Spleen (tissue), 11 donors: ENCODE data around the gene GRIK4. TPM values are rescaled to one million over a fixed set of nuclear protein-coding genes. Genes with fewer than 3 reads are reported as not detected.

ENCODE experiments used
- DNase-seq: peaks from one replicate; pipeline ENCODE4 v3.0.0-alpha.2; 2020
- H3K27ac ChIP-seq, 8 donors: fragments of 200-600 bp; sonication (generic) in 7 of 8; 1 replicate in 4 of 8; 2 replicates in 4 of 8; pipeline versions ENCODE4 v1.5.0 to v1.8.0; 2016 to 2021; ENCODE audit warnings: inconsistent platforms in 4 of 8, mild to moderate bottlenecking in 4 of 8, moderate library complexity in 1 of 8
- H3K27me3 ChIP-seq, 7 donors: fragments of 200-600 bp; sonication (generic) in 6 of 7; replicated peaks in 1 of 7; 1 replicate in 4 of 7; 2 replicates in 3 of 7; pipeline versions ENCODE4 v1.5.0 to v1.8.0; 2016 to 2021; ENCODE audit warnings: inconsistent platforms in 3 of 7, mild to moderate bottlenecking in 1 of 7
- H3K36me3 ChIP-seq, 6 donors: fragments of 200-600 bp; sonication (generic) in 5 of 6; 1 replicate in 4 of 6; 2 replicates in 2 of 6; pipeline versions ENCODE4 v1.5.0 to v1.8.0; 2016 to 2021; ENCODE audit warnings: inconsistent platforms in 2 of 6
- H3K4me1 ChIP-seq, 6 donors: fragments of 200-600 bp; sonication (generic) in 5 of 6; 1 replicate in 3 of 6; 2 replicates in 3 of 6; pipeline versions ENCODE4 v1.5.0 to v1.8.0; 2016 to 2021; ENCODE audit warnings: inconsistent platforms in 3 of 6
- H3K4me3 ChIP-seq, 8 donors: fragments of 200-600 bp; sonication (generic) in 7 of 8; 1 replicate in 4 of 8; 2 replicates in 4 of 8; pipeline versions ENCODE4 v1.5.0 to v1.8.0; 2016 to 2021; ENCODE audit warnings: inconsistent platforms in 4 of 8, mild to moderate bottlenecking in 4 of 8, moderate library complexity in 2 of 8
- H3K9me3 ChIP-seq, 8 donors: fragments of 200-600 bp; sonication (generic) in 7 of 8; 1 replicate in 4 of 8; 2 replicates in 4 of 8; pipeline versions ENCODE4 v1.5.0 to v1.8.0; 2016 to 2021; ENCODE audit warnings: inconsistent platforms in 4 of 8
- CTCF ChIP-seq, 11 experiments: fragments of 200-600 bp in 7 of 11; fragments of 450-650 bp in 4 of 11; sonication (generic) in 4 of 11; IDR thresholded peaks in 8 of 11; conservative IDR thresholded peaks in 3 of 11; 1 replicate in 7 of 11; 2 replicates in 4 of 11; pipeline versions ENCODE4 v1.4.0 to v1.8.0; 2016 to 2021; ENCODE audit warnings: antibody characterized with exemption in 11 of 11, inconsistent platforms in 4 of 11, mild to moderate bottlenecking in 1 of 11
- POLR2A ChIP-seq, 3 donors: fragments of 450-650 bp; IDR thresholded peaks; one replicate each; pipeline ENCODE4 v1.5.1; 2017; ENCODE audit warnings: antibody characterized with exemption in 3 of 3, mild to moderate bottlenecking in 1 of 3
- POLR2AphosphoS5 ChIP-seq, 3 donors: sonication (generic); formaldehyde crosslinking; IDR thresholded peaks; one replicate each; pipeline ENCODE4 v1.5.1; 2017; ENCODE audit warnings: antibody characterized with exemption in 3 of 3
- WGBS, 5 donors: extraction: QIAGEN DNeasy Blood & Tissue Kit in 3 of 5; methylation state at CpG; one replicate each; pipeline versions ENCODE4 v1.1.5 to v1.1.7; 2013 to 2018; 5-methylcytosine and 5-hydroxymethylcytosine counted together
- intact Hi-C: fragments of 100-400 bp; cut with DNase I; formaldehyde crosslinking; loops from one replicate; pipeline ENCODE4 v1.15.0; 2023; ENCODE audit warnings: low total_unique reads
- polyA plus RNA-seq, 3 donors: library from polyadenylated mRNA; stranded (reverse); fragments of 200-250 nt; gene quantifications; one replicate each; pipeline ENCODE4 v1.2.1, GENCODE V29; 2013
- total RNA-seq, 7 donors: library from RNA; depleted of rRNA in 3 of 7; stranded (reverse); fragments of >200 nt in 3 of 7; fragmentation: NEBNext Ultra II Directional in 4 of 7; extraction: Animal tissue kit (Norgen Biotek cat#: 25700) in 4 of 7; gene quantifications; one replicate each; pipeline versions ENCODE4 v1.1.0 to v1.2.1, GENCODE V29; 2016 to 2021
- donor health status: healthy with polysubstance abuse.
- donor health status: DM: no; HTN: no; CAD: no; lungs with moderate emphysema.
- donor health status: DM: no; HTN: no; CAD: no.
- donor health status: Bipolar disorder and iron deficiency.
- donor health status: healthy.
- donor health status: DM: no; HTN: no; CAD: no.
- donor health status: DM: yes; HTN: yes; CAD: no.

The GRIK4 gene
- total and polyA plus RNA-seq, 10 donors = 0.04 to 2.4 (median 0.59) TPM

GRCh38 chr11:120563703-120564572 lies 52.4 kb downstream of the GRIK4 start:
- WGBS, 5 donors = 24 to 47% (median 26%) methylated on average over 39 to 53 of the region's 53 CpGs
- H3K4me3 ChIP-seq = peak overlapping the region in 7 of 8 donors; percentile 1 to 65 (median 27)
- no peaks in the 10 kb centered on the region for H3K9me3 ChIP-seq
- peak; percentile 67 for DNase-seq
- peaks cover 14 to 25% (median 20%) of the 10 kb centered on the region in 6 donors for H3K4me1 ChIP-seq
- H3K27me3 ChIP-seq = peaks cover 2 to 58% (median 29%) of the 10 kb centered on the region in 7 donors
- TF ChIP-seq POLR2AphosphoS5 (IDR thresholded peaks at IDR 0.05) (no peak), POLR2A (IDR thresholded peaks at IDR 0.05) (no peak), CTCF (IDR thresholded peaks at IDR 0.05 in 8 of 11, conservative IDR thresholded peaks at IDR 0.05 in 3 of 11) (no peak)
- H3K36me3 ChIP-seq = no peaks in the 10 kb centered on the region
- H3K27ac ChIP-seq = no peak overlapping the region
- intact Hi-C loops = no loop called here

GRCh38 chr11:120564573-120565311 lies 53.2 kb downstream of the GRIK4 start:
- Histone ChIP-seq H3K36me3 (no peaks in the 10 kb centered on the region), H3K27me3 (peaks cover 2 to 58% (median 29%) of the 10 kb centered on the region in 7 donors), H3K9me3 (no peaks in the 10 kb centered on the region), H3K4me3 (peak overlapping the region; percentile 1 to 65 (median 26)), H3K4me1 (peaks cover 14 to 25% (median 20%) of the 10 kb centered on the region in 6 donors), H3K27ac (no peak overlapping the region)
- WGBS, 5 donors = 1 to 2% (median 2%) methylated on average over 20 to 75 of the region's 75 CpGs
- intact Hi-C loops = no loop called here
- peak; percentile 78 for DNase-seq
- TF ChIP-seq POLR2A (IDR thresholded peaks at IDR 0.05) (no peak), POLR2AphosphoS5 (IDR thresholded peaks at IDR 0.05) (peak in 1 of 3 donors; percentile 57), CTCF (IDR thresholded peaks at IDR 0.05 in 8 of 11, conservative IDR thresholded peaks at IDR 0.05 in 3 of 11) (no peak)

- 83 to 88% (median 85%) methylated on average over 14 of the region's 14 CpGs for WGBS, 5 donors
- intact Hi-C loops = no loop called here
- H3K36me3 ChIP-seq = no peaks in the 10 kb centered on the region
- H3K27me3 ChIP-seq = peaks cover 2 to 58% (median 29%) of the 10 kb centered on the region in 7 donors
- TF ChIP-seq POLR2A (IDR thresholded peaks at IDR 0.05) = no peak
- H3K4me3 ChIP-seq = peak overlapping the region in 1 of 8 donors; percentile 65
- no peak overlapping the region for H3K27ac ChIP-seq
- no peak for DNase-seq
- peaks cover 14 to 25% (median 20%) of the 10 kb centered on the region in 6 donors for H3K4me1 ChIP-seq
- H3K9me3 ChIP-seq = no peaks in the 10 kb centered on the region
Measured at GRCh38 chr11:120565466-120566155, 54.1 kb downstream of the GRIK4 start.

GRCh38 chr11:120566176-120566575 lies 54.6 kb downstream of the GRIK4 start:
- H3K27me3 ChIP-seq = peaks cover 2 to 58% (median 29%) of the 10 kb centered on the region in 7 donors
- no peak for TF ChIP-seq CTCF (IDR thresholded peaks at IDR 0.05 in 8 of 11, conservative IDR thresholded peaks at IDR 0.05 in 3 of 11)
- TF ChIP-seq POLR2AphosphoS5 (IDR thresholded peaks at IDR 0.05) = no peak
- no peak for TF ChIP-seq POLR2A (IDR thresholded peaks at IDR 0.05)
- 54 to 75% (median 74%) methylated on average over 5 of the region's 5 CpGs for WGBS, 5 donors
- H3K27ac ChIP-seq = no peak overlapping the region
- no peaks in the 10 kb centered on the region for H3K36me3 ChIP-seq
- H3K9me3 ChIP-seq = no peaks in the 10 kb centered on the region
- DNase-seq = no peak
- intact Hi-C loops = no loop called here
- H3K4me3 ChIP-seq = no peak overlapping the region
- H3K4me1 ChIP-seq = peaks cover 14 to 25% (median 20%) of the 10 kb centered on the region in 6 donors
